Colonic mucosa (tissue), 4 donors: ENCODE data around the gene FOXC2. TPM values are rescaled to one million over a fixed set of nuclear protein-coding genes. Genes with fewer than 3 reads are reported as not detected.

Source experiments
- DNase-seq: peaks from one replicate; pipeline ENCODE4 v3.0.0-alpha.2; 2020
- H3K27ac ChIP-seq: fragments of 200-600 bp; one replicate; pipeline ENCODE4 v1.8.0; 2021
- H3K27me3 ChIP-seq: fragments of 200-600 bp; one replicate; pipeline ENCODE4 v1.8.0; 2021
- H3K36me3 ChIP-seq: fragments of 200-600 bp; one replicate; pipeline ENCODE4 v1.8.0; 2021
- H3K4me1 ChIP-seq: fragments of 200-600 bp; one replicate; pipeline ENCODE4 v1.8.0; 2021; ENCODE audit warnings: mild to moderate bottlenecking
- H3K4me3 ChIP-seq: fragments of 200-600 bp; one replicate; pipeline ENCODE4 v1.8.0; 2021
- H3K9ac ChIP-seq, 2 donors: one replicate each; pipeline ENCODE4 v1.7.0; 2013; ENCODE audit warnings: control low read depth in 2 of 2, low read depth in 2 of 2, low read length in 2 of 2
- H3K9me3 ChIP-seq: fragments of 200-600 bp; one replicate; pipeline ENCODE4 v1.8.0; 2021
- intact Hi-C: fragments of 100-400 bp; cut with DNase I; formaldehyde crosslinking; loops from one replicate; pipeline ENCODE4 v1.14.1; 2022
- total RNA-seq, 2 donors: library from RNA; stranded (reverse); fragmentation: NEBNext Ultra II Directional in 1 of 2; extraction: Animal tissue kit (Norgen Biotek cat#: 25700) in 1 of 2; gene quantifications; one replicate each; pipeline ENCODE4 v1.2.1, GENCODE V29; 2021
- TF ChIP-seq, protein P1 (sequence below): fragments of 200-600 bp; IDR thresholded peaks from one replicate; pipeline ENCODE4 v1.8.0; 2022; ENCODE audit warnings: antibody characterized with exemption, mild to moderate bottlenecking
- donor health status: healthy.
- donor health status: DM: no; HTN: no; CAD: no.
- donor health status: DM: no; HTN: no; CAD: no.

The FOXC2 gene
- total RNA-seq, 2 donors from 2014 or later, result 0.11 to 0.22 TPM

DNA sequence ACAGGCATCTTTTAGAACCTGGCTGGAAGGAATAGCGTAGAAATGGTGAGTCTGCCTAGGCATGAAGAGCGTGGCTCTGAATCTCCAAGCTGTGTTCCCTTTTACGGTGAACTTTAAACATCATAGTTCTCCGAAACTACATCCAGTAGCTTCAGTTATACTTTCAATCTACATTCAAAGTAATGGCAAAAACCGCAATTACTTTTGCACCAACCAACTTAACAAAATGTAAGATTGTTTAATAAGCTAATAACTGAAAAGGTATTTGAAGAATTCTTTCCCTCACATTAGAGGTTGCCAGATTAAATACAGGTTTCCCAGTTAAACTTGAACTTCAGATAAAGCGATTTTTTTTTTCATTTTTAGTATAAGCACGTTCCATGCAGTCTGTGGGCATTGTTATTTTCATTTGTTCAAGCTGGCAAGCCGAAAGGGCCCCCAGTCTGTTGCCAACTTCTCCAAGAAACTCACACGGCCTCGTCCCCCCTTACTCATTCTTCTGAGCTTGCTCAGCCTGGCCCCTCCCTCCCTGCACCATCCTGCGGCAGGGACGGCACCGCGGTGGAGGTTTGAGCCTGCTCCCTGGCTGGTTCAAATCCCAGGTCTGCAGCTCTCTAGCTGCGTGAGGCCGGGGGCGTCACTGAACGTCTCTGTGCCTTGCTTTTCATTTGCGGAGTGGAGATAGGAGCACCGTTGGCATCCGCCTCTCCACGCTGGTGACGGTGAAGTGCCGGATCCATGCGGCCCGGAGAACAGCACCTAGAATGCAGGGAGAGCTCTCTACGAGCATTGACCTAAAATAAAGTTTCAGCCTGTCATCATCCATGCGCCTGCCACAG lies 8.1 kb upstream of the FOXC2 start:
- no peak overlapping the region for H3K9ac ChIP-seq
- H3K4me3 ChIP-seq, result no peak overlapping the region
- no peaks in the 10 kb centered on the region for H3K27me3 ChIP-seq
- no peaks in the 10 kb centered on the region for H3K36me3 ChIP-seq
- TF ChIP-seq, protein P1, sequence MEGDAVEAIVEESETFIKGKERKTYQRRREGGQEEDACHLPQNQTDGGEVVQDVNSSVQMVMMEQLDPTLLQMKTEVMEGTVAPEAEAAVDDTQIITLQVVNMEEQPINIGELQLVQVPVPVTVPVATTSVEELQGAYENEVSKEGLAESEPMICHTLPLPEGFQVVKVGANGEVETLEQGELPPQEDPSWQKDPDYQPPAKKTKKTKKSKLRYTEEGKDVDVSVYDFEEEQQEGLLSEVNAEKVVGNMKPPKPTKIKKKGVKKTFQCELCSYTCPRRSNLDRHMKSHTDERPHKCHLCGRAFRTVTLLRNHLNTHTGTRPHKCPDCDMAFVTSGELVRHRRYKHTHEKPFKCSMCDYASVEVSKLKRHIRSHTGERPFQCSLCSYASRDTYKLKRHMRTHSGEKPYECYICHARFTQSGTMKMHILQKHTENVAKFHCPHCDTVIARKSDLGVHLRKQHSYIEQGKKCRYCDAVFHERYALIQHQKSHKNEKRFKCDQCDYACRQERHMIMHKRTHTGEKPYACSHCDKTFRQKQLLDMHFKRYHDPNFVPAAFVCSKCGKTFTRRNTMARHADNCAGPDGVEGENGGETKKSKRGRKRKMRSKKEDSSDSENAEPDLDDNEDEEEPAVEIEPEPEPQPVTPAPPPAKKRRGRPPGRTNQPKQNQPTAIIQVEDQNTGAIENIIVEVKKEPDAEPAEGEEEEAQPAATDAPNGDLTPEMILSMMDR, result no peak
- intact Hi-C loops, result no loop called here
- no peak overlapping the region for H3K27ac ChIP-seq
- H3K4me1 ChIP-seq, result no peaks in the 10 kb centered on the region
- no peaks in the 10 kb centered on the region for H3K9me3 ChIP-seq
- no peak for DNase-seq

DNA sequence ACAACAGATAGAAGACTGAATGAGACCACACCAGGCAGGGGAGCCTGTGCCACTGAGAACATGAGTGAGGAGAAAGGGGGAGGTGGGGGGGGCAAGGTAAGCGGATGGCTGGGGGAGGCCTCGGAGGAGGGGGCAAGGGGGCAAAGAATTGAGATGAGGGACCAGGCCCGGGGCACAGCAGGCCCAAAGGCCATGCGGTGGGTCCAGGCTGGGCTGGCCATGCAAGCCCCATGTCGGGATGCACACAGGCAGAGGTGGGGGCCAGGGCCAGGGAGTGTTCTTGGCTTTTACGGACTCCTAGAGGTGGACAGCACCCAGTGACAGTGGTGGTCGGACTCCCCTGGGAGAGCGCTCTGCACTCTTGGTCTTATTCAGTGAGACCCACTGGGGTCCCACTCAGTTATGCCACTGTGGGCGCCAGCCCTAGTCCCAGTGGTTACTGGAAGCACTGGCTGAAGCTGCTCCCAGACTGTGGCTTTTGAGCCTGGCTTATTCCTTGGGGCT lies 6.8 kb upstream of the FOXC2 start:
- no peak overlapping the region for H3K9ac ChIP-seq
- intact Hi-C loops, result loop anchor here (5.0 to 10.0 kb wide), 2 partner anchors 645 to 717 kb away; no protein-coding TSS in a partner anchor
- no peak for DNase-seq
- TF ChIP-seq, protein P1, result no peak
- no peak overlapping the region for H3K4me3 ChIP-seq
- peaks cover 10% of the 10 kb centered on the region for H3K27me3 ChIP-seq
- H3K9me3 ChIP-seq, result no peaks in the 10 kb centered on the region
- H3K27ac ChIP-seq, result no peak overlapping the region
- H3K4me1 ChIP-seq, result no peaks in the 10 kb centered on the region
- no peaks in the 10 kb centered on the region for H3K36me3 ChIP-seq

DNA sequence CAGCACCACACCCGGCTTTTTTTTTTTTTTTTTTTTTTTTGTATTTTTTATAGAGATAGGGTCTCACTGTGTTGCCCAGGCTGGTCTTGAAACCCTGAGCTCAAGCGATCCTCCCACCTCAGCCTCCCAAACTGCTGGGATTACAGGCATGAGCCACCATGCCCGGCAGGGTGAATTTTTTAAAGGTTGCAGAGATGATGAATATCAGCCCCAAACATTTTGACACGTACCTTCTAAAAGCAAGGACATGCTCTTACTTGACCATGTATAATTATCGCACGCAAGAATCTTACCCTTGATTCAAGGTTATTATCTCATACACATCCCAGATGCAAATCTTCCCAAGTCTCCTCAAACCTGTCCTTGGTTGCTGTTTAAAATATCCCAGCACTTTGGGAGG lies 4.3 kb upstream of the FOXC2 start:
- no peak overlapping the region for H3K4me3 ChIP-seq
- H3K4me1 ChIP-seq, result no peaks in the 10 kb centered on the region
- DNase-seq, result no peak
- H3K9ac ChIP-seq, result no peak overlapping the region
- H3K27ac ChIP-seq, result no peak overlapping the region
- intact Hi-C loops, result loop anchor here (2.0 to 10.0 kb wide), 3 partner anchors 500 to 715 kb away; no protein-coding TSS in a partner anchor
- H3K9me3 ChIP-seq, result no peaks in the 10 kb centered on the region
- TF ChIP-seq, protein P1, result no peak
- H3K36me3 ChIP-seq, result no peaks in the 10 kb centered on the region
- H3K27me3 ChIP-seq, result peaks cover 35% of the 10 kb centered on the region

DNA sequence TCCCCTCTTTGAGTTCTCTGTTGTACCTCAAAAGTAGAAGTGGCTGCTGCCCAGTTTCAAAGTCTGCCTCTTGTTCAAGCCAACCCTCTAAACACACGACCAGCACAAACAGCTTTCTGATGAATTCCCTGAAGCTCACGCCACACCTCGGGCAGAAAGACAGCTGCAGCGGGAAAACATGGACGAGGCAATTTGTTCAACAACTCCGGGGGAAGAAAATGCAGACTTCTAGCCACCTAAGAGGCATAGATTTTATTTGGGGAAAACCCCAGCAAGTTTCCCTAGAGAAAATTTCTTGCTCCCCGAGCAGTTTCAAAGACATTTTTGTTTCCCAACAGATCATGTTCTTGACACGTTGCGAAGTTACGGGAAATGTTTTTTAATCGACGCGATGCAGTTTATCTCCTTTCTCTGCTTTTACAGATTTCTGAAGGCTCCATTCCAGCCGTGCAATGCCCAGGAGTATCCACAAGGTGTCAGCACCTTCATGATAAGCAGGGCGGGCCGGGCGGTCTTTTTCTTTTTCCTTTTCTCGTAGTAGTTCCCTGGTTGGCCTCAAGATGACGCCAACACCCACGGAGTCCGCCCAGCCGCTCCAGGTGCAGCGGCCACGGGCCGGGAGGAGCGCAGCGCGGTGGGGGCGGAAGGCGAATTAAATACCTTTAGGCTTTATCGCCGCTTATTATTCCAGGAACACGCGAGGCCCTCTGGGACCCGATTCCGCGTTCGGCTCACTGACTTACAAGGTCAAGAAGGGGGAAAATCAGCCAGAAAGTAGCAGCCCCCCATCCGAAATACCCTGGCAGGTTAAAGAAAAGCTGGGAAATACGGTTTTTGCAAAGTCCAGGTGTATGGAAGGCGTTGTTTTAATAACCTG lies 2.9 kb upstream of the FOXC2 start:
- TF ChIP-seq, protein P1, result peak; percentile 100
- Histone ChIP-seq H3K36me3 (no peaks in the 10 kb centered on the region), H3K9me3 (no peaks in the 10 kb centered on the region), H3K9ac (peak overlapping the region in 1 of 2 donors; percentile 12), H3K4me1 (no peaks in the 10 kb centered on the region), H3K27me3 (peaks cover 46% of the 10 kb centered on the region), H3K4me3 (no peak overlapping the region), H3K27ac (no peak overlapping the region)
- intact Hi-C loops, result loop anchor here (2.0 to 10.0 kb wide), 4 partner anchors 309 to 714 kb away; no protein-coding TSS in a partner anchor
- DNase-seq, result peak; percentile 91

DNA sequence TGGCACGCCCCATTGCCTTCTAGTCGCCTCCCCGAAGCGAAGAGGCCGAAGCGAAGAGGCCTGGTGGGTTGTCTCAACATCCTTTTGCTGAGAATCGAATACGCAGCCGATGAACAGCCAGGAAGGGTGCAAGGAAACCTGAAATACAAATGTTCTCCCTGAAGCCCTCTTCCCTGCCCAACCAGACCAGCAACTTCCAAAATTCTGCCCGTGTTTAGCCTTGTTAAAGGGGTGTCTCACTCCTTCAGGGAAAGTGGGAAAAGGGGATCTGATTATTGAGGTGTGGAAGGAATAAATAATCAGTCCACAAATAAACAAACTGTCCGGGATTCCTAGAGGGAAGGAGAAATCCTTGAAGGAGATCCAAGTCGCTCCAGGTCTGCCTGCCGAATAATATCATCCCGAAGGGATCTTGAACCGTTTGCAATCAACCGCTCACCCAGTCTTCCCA lies 1.4 kb upstream of the FOXC2 start:
- no peaks in the 10 kb centered on the region for H3K9me3 ChIP-seq
- H3K36me3 ChIP-seq, result no peaks in the 10 kb centered on the region
- H3K27ac ChIP-seq, result no peak overlapping the region
- H3K4me3 ChIP-seq, result no peak overlapping the region
- intact Hi-C loops, result loop anchor here (2.0 to 10.0 kb wide), 2 partner anchors 308 to 640 kb away; no protein-coding TSS in a partner anchor
- peaks cover 61% of the 10 kb centered on the region for H3K27me3 ChIP-seq
- H3K4me1 ChIP-seq, result no peaks in the 10 kb centered on the region
- no peak for DNase-seq
- no peak overlapping the region for H3K9ac ChIP-seq
- TF ChIP-seq, protein P1, result no peak
